SH-SY5Y (cell line): ENCODE measurements around the gene BPIFB1.

Source experiments
- GATA2 ChIP-seq: IDR thresholded peaks from 2 replicates; pipeline ENCODE4 v1.6.1; 2011; ENCODE audit warnings: mild to moderate bottlenecking, low read depth, low read length
- GATA3 ChIP-seq: IDR thresholded peaks from 2 replicates; pipeline ENCODE4 v1.6.1; 2011; ENCODE audit warnings: low read depth, mild to moderate bottlenecking, low read length, moderate library complexity

DNA sequence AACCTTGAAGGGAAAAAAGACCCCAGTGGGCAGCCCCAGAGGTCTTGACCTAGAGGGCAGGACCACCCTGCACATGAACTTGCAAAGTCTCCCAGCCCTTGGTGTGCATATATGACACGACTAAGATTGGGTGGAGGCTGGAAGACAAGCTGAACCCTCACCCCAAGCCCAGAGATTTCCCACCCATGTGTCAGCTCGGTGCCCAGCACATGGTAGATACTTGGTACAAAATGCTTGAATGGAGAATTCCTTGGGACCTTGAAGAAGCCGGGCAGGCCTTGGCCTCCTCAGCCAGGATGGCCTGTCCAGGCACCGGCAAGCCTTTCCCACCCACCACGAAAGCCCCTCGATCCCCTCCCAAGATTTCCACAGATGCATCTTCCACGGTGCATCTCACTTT is 50.6 kb downstream of the BPIFB1 start:
- TF ChIP-seq GATA3 (no peak), GATA2 (no peak)
